GM19193 (cell line): ENCODE data around the gene RPS6KA5.

Source experiments
- POLR2A ChIP-seq: IDR thresholded peaks from 4 replicates; pipeline ENCODE4 v1.6.1; 2011; ENCODE audit not compliant: insufficient read depth, insufficient read length; ENCODE audit errors: extremely low read depth

RPS6KA5 gene

DNA sequence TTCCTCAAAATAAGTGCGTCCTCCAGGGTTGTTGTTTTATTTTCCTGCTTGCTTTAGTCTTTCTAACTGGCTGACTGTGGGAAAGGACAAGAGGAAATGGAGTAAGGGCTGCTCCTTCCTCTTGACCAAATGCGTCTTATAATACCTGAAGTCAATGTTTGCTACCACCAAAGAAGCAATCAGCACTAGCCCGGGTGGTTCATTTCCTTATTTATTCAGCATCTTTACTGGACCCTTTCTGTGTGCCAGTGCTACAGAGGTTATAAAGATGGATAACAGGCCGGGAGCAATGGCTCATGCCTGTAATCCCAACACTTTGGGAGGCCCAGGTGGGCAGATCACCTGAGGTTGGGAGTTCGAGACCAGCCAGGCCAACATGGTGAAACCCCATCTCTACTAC is 15.1 kb upstream of the RPS6KA5 start:
- no peak for TF ChIP-seq POLR2A

DNA sequence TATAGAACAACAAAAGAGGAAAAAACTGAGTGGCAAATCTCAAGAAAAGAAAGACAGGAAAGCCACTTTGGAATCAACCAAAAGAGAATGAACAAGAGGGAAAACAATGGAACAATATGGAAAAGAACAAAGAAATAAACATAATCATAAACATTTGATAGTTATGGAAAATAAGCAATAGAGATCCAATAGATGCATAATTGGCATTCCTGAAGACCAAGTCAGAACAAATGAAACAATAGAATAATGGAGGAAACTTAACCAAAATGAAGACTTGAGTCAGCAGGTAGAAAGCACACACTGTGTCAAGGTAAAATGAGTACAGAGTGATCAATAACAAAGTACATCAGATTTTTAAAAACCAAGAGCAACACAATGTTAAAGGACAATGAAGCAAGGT is 10.1 kb upstream of the RPS6KA5 start:
- no peak for TF ChIP-seq POLR2A

DNA sequence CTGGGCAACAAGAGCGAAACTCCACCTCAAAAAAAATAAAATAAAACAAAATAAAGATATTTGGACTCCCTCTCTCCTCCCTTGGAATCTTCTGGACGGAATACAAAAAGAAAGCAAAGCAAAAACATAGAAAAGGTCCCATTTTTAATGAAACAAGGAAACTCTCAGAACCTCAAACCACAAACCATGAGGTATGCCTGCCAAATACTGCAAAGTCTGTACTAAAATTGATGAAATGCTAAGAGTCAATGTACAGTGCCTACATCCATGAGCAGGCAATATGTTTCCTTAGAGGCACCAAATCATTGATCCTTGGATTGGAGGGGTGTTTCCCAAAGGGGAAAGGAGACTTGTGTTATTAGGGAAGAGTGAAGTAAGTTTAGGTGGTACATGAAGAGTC is 8.2 kb upstream of the RPS6KA5 start:
- TF ChIP-seq POLR2A = no peak

DNA sequence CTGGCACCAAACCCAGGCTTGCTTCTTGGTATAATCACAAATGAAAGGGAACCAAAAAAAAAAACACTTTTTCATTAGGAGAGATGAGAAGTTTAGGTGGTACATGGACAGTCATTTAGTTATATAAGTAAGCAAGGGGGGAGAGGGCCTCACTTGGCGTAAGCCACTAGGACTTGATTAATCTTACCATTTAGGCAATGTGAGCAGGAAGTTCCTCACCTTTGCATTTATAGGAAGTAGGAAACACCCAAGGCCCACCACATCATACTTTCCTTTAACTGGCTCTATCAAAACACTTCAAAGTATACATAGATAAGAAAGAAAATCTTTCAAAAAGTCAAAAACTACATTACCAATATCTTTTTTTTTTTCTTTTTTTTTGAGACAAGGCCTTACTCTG is 6.7 kb upstream of the RPS6KA5 start:
- no peak for TF ChIP-seq POLR2A

DNA sequence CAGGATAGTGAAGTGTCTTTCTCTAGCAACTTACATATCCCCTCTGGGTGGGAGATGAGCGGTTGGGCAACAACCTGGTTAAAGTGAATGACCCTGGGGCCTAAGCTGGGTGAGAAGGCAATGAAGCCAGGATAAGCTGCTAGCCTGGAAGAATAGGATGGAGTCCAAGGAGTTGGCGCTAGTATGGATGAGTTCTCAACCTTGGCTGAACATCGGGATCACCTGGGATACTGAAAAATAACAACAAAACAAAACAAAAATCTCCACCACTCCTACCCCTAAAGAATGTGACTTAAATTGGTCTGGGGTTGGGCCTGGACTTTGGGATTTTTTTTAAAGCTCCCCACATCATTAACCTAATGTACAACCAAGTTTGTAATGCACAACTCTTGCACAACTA is 4.8 kb upstream of the RPS6KA5 start:
- no peak for TF ChIP-seq POLR2A

DNA sequence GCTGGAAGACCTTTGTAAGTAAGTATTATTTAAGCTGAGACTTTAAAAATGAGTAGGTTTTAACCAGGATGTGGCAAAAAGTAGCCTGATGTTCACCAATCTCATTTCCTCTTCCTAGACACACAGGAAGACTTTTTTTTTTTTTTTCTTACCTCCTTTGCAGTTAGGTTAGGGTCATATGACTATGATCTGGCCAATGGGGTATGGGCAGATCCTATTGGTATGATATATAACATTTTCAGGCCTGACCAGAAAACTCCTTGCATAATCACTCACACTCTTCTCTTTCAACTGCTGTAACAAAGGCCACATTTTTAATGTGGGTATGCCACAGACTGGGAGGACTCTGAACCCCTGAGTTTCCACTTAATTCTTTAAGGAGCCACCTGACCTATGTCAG is 2.7 kb upstream of the RPS6KA5 start:
- no peak for TF ChIP-seq POLR2A

DNA sequence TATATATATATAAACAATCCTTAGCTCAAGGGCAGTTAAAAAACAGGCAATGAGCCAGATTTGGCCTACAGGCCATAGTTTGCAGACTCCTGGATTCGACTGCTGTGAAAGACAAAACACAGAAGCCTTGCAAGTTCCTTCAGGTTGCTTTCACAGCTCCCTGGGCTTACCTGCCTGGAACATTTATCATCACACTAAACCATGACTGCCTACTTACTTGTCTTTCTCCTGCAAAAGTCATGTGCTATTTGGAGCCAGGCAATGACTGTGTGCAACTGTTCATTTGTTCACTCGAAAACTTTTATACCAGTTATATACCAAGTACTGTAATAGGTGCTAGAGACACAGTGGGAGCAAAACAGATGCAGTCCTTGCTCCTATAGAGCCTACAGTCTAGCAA is 2.2 kb upstream of the RPS6KA5 start:
- no peak for TF ChIP-seq POLR2A

DNA sequence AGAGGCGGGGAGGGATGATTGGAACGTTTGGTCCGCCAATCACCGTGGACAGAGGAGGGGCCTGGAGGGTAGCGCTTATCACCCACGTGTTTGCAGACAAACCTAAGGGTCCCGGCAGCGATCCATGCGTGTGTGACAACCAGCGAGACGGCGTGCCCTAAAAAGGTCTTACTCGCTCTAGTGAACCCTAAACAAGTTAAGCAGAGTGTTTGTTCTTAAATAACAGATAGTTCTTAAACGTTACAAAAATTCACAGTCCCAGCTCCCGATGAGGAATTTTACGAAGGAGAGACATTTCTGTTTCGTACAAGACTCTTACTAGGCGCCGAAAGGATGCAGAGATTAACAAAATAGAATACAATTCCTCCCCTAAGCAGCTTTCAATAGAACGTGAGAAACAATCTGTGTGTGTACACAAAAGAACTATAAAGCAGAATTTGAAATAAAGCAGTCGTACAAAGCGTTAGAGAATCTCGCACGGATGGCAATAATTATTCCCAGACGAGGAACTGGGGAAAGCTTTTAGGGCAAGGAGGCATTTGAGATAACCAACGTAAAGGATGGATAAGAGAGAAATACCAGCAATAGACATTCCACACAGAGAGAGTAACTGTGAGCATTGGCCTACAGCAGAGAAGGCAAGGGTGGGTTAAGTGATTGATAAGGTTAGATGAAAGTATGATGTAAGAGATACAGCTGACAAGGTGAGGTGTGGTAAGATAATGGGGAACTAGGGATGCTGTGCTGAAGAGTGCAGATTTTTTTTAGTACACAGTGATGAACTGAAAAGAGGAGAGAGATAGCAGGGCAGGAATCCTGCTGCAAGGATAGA is 831 bp upstream of the RPS6KA5 start:
- TF ChIP-seq POLR2A = peak; percentile 46

DNA sequence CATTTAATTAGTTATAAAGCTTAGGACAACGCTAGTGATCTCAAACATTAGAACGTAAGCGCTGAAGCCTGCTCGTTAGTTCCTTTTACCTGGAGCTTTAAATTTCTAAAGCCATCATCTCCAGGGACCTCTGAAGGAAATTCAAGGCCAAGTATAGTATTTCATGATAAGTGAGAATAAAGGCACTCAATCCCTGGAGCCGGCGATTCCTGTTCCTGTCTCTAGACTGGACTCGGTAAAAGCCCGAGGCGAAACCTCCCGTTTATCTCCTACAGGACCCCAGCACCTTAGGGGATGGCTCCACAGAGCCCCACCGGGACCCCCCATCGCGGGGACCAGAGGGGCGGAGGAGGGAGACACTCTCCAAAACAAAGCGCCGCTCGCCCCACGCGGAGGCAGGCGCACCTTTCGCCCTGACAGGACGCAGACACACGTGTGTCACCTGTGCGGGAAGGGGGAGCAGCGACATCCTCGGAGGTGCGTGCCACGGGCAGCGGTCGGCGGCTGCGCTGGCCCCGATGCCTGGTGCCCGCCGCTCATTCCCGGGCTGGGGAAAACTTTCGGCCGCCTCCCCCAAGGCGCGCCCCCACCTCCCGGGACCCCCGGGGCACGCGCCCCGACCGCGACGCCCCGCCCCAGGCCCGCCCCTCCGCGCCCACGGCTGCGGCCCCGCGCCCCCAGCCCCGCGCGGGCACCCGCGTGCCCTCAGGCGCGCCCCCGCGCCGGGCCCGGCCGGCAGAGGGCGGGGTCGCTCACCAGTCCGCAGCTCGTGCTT is 678 bp downstream of the RPS6KA5 start:
- TF ChIP-seq POLR2A = no peak

DNA sequence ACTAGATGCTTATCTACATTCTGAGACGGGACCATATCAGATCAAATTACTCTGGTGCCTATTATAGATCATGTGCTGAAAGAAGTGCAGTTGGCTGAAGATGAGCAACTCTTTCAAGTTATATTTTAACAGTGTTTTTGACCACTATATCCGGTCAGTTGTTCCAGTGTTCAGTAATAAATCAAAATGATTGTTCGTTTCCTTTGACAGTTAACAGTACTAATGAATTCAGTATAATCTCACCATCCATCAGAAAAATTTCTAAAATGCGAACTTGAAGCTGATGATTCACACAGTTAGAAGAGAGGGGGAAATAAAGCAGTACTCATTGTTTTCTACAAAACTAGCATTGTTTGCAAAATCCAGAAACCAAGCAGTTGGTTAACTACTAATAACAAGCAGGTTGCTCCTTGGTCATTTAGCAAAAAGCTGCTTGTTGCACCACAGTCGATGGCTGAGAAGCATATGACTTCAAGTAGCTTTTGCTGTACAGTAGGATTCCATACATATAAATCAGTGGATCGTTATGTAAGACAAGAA is 2.3 kb downstream of the RPS6KA5 start:
- TF ChIP-seq POLR2A = no peak

DNA sequence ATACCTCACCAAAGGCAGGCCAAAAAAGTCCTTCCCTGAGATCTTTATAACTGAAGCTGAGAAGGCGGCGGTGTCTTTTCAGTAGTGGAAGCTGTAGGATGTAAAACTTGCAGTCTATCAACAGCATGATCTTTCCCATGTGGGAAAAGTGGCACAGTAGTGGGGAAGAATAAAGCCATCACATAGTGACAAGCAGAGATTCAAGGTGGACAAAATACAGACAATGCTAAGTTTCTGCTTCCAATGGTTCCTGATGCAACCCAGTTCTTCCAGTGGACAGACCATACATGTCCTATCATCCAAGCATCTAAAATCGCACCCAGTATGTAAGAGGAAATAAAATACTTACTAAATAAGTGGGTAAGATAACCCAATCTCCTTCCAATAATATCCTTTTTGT is 4.1 kb downstream of the RPS6KA5 start:
- TF ChIP-seq POLR2A = no peak

DNA sequence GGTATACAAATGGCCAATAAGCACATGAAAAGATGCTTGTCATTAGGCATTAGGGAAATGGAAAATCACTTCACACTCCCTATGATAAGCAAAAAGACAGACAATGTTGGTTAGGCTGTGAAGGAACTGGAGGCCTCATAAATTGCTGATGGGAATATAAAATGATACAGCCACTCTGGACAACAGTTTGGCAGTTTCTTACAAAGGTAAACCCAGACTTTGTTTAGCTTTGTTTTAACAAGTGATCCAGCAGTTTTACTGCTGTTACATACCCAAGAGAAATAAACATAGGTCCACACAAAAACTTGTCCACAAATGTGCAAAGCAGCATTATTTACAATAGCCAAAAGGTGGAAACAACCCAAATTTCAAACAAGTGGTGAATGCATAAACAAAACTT is 5.4 kb downstream of the RPS6KA5 start:
- no peak for TF ChIP-seq POLR2A

DNA sequence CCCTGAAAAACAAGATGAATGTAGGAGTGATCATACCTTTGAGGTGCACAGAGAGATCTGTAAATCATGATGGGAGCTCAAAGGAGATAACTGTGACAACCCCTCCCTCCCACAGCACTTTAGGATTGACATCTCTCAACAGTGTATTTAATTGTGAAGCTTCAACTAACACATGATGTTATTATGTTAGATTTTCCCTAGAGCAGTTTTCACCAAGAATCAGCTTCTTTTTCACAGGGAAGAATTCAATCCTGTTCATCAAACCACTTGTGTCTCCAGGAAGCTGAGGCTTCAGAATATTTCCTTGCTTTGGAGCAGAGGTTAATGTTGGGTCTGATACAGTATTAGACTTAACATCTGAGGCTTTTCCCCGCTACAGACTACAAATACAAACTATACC is 11.8 kb downstream of the RPS6KA5 start:
- TF ChIP-seq POLR2A = no peak

DNA sequence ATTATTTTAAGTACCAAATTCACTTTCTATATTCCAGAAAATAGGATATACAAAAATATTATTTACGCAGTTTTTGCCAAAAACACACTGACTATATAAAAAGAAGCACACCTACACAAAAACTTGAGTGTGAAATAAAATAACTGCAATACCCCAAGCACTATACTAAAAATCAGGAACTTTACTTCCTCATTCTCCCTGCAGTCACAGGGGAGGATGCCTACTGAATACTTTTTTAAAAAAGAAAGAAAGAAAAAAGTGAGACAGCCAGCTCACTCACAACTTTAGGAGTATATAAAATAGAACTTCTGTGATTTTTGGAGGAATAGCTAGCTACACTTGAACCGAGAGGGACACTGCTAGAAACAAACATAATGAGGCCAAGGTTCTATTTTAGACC is 12.2 kb downstream of the RPS6KA5 start:
- no peak for TF ChIP-seq POLR2A

DNA sequence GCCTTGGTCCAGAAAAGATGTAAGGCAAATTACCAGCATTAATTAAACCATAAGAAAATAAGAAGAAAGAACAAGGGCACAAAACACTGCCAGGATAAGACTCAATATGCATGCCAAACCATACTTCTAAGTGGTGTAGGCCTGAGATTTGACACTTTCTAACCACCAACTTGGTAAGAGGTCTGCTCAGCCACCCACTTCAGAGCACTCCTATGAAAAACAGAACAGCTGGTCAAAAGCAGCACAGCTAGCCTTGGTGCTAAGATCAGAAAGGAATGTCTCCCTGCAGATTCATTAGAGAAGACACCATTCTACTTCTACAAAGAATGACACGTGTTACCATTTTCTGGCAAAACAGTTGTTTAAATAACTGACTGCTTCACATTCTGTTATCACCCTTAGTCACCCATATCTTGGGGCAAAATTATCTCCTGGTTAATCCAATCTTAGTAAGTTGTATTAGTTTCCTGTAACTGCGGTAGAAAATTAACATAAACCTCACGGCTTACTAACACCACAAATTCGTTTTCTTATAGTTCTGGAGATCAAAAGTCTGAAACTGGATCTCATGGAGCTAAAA is 13.2 kb downstream of the RPS6KA5 start:
- TF ChIP-seq POLR2A = no peak
